Measurements from ENCODE around the gene TUFT1. TPM values are rescaled to one million over a fixed set of nuclear protein-coding genes. Genes with fewer than 3 reads are reported as not detected.

TUFT1 gene
- total and polyA plus RNA-seq, 2 of the 13 experiments (the other 11 are each of a cell fraction or from before 2014, with no cell fraction given) = 6.4 to 7.3 TPM

DNA sequence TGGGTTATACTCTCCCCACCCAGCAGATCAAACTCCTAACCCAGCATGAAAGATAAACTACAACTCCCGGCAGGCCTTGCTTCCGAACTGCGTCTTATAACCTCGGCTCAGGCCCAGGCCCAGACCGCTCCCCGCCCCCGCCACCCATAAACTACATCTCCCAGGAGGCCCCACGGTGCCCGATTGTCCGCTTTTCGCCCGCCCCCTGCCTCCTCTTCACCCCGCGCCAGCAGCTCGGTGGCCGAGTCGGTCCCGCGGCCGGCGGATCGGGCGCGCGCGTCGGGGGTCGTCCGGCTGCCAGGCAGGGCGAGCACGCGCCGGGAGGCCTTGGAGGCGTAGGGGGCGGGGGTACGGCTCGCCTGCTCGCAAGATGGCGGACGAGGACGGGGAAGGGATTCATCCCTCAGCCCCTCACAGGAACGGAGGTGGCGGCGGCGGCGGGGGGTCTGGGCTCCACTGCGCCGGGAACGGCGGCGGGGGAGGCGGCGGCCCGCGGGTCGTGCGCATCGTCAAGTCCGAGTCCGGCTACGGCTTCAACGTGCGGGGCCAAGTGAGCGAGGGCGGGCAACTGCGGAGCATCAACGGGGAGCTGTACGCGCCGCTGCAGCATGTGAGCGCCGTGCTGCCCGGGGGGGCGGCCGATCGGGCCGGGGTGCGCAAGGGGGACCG, 71.9 kb downstream of the TUFT1 start, which contains the start of gene SNX27 (continued):
- TF ChIP-seq, protein P1, sequence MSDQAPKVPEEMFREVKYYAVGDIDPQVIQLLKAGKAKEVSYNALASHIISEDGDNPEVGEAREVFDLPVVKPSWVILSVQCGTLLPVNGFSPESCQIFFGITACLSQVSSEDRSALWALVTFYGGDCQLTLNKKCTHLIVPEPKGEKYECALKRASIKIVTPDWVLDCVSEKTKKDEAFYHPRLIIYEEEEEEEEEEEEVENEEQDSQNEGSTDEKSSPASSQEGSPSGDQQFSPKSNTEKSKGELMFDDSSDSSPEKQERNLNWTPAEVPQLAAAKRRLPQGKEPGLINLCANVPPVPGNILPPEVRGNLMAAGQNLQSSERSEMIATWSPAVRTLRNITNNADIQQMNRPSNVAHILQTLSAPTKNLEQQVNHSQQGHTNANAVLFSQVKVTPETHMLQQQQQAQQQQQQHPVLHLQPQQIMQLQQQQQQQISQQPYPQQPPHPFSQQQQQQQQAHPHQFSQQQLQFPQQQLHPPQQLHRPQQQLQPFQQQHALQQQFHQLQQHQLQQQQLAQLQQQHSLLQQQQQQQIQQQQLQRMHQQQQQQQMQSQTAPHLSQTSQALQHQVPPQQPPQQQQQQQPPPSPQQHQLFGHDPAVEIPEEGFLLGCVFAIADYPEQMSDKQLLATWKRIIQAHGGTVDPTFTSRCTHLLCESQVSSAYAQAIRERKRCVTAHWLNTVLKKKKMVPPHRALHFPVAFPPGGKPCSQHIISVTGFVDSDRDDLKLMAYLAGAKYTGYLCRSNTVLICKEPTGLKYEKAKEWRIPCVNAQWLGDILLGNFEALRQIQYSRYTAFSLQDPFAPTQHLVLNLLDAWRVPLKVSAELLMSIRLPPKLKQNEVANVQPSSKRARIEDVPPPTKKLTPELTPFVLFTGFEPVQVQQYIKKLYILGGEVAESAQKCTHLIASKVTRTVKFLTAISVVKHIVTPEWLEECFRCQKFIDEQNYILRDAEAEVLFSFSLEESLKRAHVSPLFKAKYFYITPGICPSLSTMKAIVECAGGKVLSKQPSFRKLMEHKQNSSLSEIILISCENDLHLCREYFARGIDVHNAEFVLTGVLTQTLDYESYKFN (CRISPR knock-in tag; conservative IDR thresholded peaks at IDR 0.05) = no peak; the same call in 1 of the 2 replicates
- TF ChIP-seq, protein P2, sequence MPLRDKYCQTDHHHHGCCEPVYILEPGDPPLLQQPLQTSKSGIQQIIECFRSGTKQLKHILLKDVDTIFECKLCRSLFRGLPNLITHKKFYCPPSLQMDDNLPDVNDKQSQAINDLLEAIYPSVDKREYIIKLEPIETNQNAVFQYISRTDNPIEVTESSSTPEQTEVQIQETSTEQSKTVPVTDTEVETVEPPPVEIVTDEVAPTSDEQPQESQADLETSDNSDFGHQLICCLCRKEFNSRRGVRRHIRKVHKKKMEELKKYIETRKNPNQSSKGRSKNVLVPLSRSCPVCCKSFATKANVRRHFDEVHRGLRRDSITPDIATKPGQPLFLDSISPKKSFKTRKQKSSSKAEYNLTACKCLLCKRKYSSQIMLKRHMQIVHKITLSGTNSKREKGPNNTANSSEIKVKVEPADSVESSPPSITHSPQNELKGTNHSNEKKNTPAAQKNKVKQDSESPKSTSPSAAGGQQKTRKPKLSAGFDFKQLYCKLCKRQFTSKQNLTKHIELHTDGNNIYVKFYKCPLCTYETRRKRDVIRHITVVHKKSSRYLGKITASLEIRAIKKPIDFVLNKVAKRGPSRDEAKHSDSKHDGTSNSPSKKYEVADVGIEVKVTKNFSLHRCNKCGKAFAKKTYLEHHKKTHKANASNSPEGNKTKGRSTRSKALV (CRISPR knock-in tag; IDR thresholded peaks at IDR 0.05) = no peak
- TF ChIP-seq, protein P3, sequence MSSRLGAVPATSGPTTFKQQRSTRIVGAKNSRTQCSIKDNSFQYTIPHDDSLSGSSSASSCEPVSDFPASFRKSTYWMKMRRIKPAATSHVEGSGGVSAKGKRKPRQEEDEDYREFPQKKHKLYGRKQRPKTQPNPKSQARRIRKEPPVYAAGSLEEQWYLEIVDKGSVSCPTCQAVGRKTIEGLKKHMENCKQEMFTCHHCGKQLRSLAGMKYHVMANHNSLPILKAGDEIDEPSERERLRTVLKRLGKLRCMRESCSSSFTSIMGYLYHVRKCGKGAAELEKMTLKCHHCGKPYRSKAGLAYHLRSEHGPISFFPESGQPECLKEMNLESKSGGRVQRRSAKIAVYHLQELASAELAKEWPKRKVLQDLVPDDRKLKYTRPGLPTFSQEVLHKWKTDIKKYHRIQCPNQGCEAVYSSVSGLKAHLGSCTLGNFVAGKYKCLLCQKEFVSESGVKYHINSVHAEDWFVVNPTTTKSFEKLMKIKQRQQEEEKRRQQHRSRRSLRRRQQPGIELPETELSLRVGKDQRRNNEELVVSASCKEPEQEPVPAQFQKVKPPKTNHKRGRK (CRISPR knock-in tag; IDR thresholded peaks at IDR 0.05) = no peak
- no peak for TF ChIP-seq ZKSCAN8 (CRISPR knock-in tag; IDR thresholded peaks at IDR 0.05; ENCODE audit: borderline replicate concordance)
- 0 out of 2 replicates have a peak, but pooled peaks have one; percentile 16 for TF ChIP-seq DNMT1 (CRISPR knock-in tag; IDR thresholded peaks at IDR 0.05)
- TF ChIP-seq, protein P4, sequence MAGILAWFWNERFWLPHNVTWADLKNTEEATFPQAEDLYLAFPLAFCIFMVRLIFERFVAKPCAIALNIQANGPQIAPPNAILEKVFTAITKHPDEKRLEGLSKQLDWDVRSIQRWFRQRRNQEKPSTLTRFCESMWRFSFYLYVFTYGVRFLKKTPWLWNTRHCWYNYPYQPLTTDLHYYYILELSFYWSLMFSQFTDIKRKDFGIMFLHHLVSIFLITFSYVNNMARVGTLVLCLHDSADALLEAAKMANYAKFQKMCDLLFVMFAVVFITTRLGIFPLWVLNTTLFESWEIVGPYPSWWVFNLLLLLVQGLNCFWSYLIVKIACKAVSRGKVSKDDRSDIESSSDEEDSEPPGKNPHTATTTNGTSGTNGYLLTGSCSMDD (CRISPR knock-in tag; IDR thresholded peaks at IDR 0.05) = no peak
- no peak; the same call in 1 of the 2 replicates for TF ChIP-seq GATAD1 (CRISPR knock-in tag; IDR thresholded peaks at IDR 0.05)
- no peak; the same call in 1 of the 2 replicates for TF ChIP-seq MIER3 (CRISPR knock-in tag; IDR thresholded peaks at IDR 0.05; ENCODE audit: borderline replicate concordance)
- 0 out of 2 replicates have a peak, but pooled peaks have one; percentile 19 for TF ChIP-seq HDAC1 (CRISPR knock-in tag; IDR thresholded peaks at IDR 0.05)
- TF ChIP-seq, protein P5, sequence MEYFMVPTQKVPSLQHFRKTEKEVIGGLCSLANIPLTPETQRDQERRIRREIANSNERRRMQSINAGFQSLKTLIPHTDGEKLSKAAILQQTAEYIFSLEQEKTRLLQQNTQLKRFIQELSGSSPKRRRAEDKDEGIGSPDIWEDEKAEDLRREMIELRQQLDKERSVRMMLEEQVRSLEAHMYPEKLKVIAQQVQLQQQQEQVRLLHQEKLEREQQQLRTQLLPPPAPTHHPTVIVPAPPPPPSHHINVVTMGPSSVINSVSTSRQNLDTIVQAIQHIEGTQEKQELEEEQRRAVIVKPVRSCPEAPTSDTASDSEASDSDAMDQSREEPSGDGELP (IDR thresholded peaks at IDR 0.05; ENCODE audit: borderline replicate concordance, low read depth) = no peak
- TF ChIP-seq ZNF891 (CRISPR knock-in tag; IDR thresholded peaks at IDR 0.05) = peak; percentile 38; the same call in 1 of the 2 replicates
- no peak for TF ChIP-seq ELF4 (CRISPR knock-in tag; IDR thresholded peaks at IDR 0.05; ENCODE audit: borderline replicate concordance)
- TF ChIP-seq SNAI1 (CRISPR knock-in tag; IDR thresholded peaks at IDR 0.05; ENCODE audit: borderline replicate concordance) = no peak
- TF ChIP-seq, protein P6, sequence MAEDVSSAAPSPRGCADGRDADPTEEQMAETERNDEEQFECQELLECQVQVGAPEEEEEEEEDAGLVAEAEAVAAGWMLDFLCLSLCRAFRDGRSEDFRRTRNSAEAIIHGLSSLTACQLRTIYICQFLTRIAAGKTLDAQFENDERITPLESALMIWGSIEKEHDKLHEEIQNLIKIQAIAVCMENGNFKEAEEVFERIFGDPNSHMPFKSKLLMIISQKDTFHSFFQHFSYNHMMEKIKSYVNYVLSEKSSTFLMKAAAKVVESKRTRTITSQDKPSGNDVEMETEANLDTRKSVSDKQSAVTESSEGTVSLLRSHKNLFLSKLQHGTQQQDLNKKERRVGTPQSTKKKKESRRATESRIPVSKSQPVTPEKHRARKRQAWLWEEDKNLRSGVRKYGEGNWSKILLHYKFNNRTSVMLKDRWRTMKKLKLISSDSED (CRISPR knock-in tag; IDR thresholded peaks at IDR 0.05) = peak; percentile 86; the same call in 1 of the 2 replicates
- TF ChIP-seq PHF5A (CRISPR knock-in tag; IDR thresholded peaks at IDR 0.05; ENCODE audit: low read depth, unreplicated experiment) = no peak
- no peak for TF ChIP-seq CBX1 (IDR thresholded peaks at IDR 0.05; ENCODE audit: low read depth)
- TF ChIP-seq RELA (CRISPR knock-in tag; IDR thresholded peaks at IDR 0.05) = peak; percentile 40; the same call in 1 of the 2 replicates
